A549 (cell line): ENCODE results near the gene ANAPC15. TPM values are rescaled to one million over a fixed set of nuclear protein-coding genes. Genes with fewer than 3 reads are reported as not detected.
A peak's percentile ranks its signal among the peaks of the same experiment; 100 is the strongest.

Source experiments
- ATAC-seq, 2 experiments: fragments of 200-7000 bp in 1 of 2; fragments of >200 bp in 1 of 2; cut with Nextera tagmentation in 1 of 2; cut with Tn5 transposase in 1 of 2; 3 replicates each; pipeline versions ENCODE4 v1.8.0 to v1.9.1; 2018 to 2020; ENCODE audit warnings: mild to moderate bottlenecking in 1 of 2, moderate library complexity in 1 of 2
- CTCF ChIA-PET: fragments of 300-600 bp; sonication (Branson Sonifier 250); formaldehyde crosslinking; extraction: SDS; loops from one replicate; lab custom pipeline; 2021; ENCODE audit warnings: antibody characterized with exemption, inconsistent platforms; lab: Yijun Ruan, JAX
- POLR2A ChIA-PET: fragments of 350-600 bp; formaldehyde crosslinking; extraction: SDS; loops from one replicate; lab custom pipeline; 2021; ENCODE audit warnings: antibody characterized with exemption, inconsistent platforms; lab: Yijun Ruan, JAX
- DNase-seq, 2 experiments: peaks; one replicate each; pipeline versions ENCODE4 v3.0.0 to v3.0.0-alpha.2; 2011 to 2016; ENCODE audit warnings: low read depth in 1 of 2, low spot score in 1 of 2
- FAIRE-seq: peaks from 2 replicates; lab custom pipeline; 2011; peaks lifted over from hg19 to GRCh38; lab: Jason Lieb, UNC
- H3K27ac ChIP-seq, 2 experiments: fragments of >200 bp; sonication (Bioruptor Twin); formaldehyde crosslinking; 3 replicates each; pipeline ENCODE4 v1.5.1; 2016 to 2017
- H3K4me1 ChIP-seq: fragments of >200 bp; sonication (Bioruptor Twin); formaldehyde crosslinking; 3 replicates; pipeline ENCODE4 v1.6.1; 2016
- H3K4me2 ChIP-seq: fragments of >200 bp; sonication (Bioruptor Twin); formaldehyde crosslinking; 3 replicates; pipeline ENCODE4 v1.6.1; 2016
- H3K4me3 ChIP-seq: fragments of >200 bp; sonication (Bioruptor Twin); formaldehyde crosslinking; 3 replicates; pipeline ENCODE4 v1.5.1; 2016
- H3K9me3 ChIP-seq: fragments of >200 bp; sonication (Bioruptor Twin); formaldehyde crosslinking; 3 replicates; pipeline ENCODE4 v1.6.1; 2016
- BCL3 ChIP-seq: fragments of >200 bp; sonication (Bioruptor Twin); formaldehyde crosslinking; IDR thresholded peaks from 3 replicates; pipeline ENCODE4 v1.6.1; 2016
- BHLHE40 ChIP-seq: IDR thresholded peaks from 2 replicates; pipeline ENCODE4 v1.6.1; 2012; ENCODE audit warnings: low read depth, low read length, inconsistent platforms
- CBX8 ChIP-seq: fragments of 200-600 bp; sonication (generic); IDR thresholded peaks from 2 replicates; pipeline ENCODE4 v1.6.1; 2016
- CEBPB ChIP-seq, 2 experiments: fragments of >200 bp in 1 of 2; sonication (Bioruptor Twin) in 1 of 2; formaldehyde crosslinking in 1 of 2; IDR thresholded peaks; 2 replicates each; pipeline ENCODE4 v1.6.1; 2012 to 2016
- CHD2 ChIP-seq: fragments of 150-350 bp; IDR thresholded peaks from 2 replicates; pipeline ENCODE4 v1.6.1; 2014; ENCODE audit warnings: low read length; ENCODE audit not compliant: partially characterized antibody
- EHF ChIP-seq: fragments of 250-450 bp; sonication (Bioruptor Pico); IDR thresholded peaks from 2 replicates; pipeline ENCODE4 v1.5.0; 2020; ENCODE audit warnings: mild to moderate bottlenecking
- FOSB ChIP-seq: fragments of 250-450 bp; sonication (Bioruptor Pico); IDR thresholded peaks from 2 replicates; pipeline ENCODE4 v1.5.0; 2020; ENCODE audit warnings: mild to moderate bottlenecking, moderate library complexity
- GATA3 ChIP-seq: IDR thresholded peaks from 2 replicates; pipeline ENCODE4 v1.6.1; 2012; ENCODE audit warnings: borderline replicate concordance
- HDAC2 ChIP-seq: fragments of 200-600 bp; sonication (generic); IDR thresholded peaks from 2 replicates; pipeline ENCODE4 v1.6.1; 2016
- HOXA7 ChIP-seq: fragments of 250-450 bp; sonication (Bioruptor Pico); IDR thresholded peaks from 2 replicates; pipeline ENCODE4 v1.5.0; 2020; ENCODE audit warnings: mild to moderate bottlenecking, moderate library complexity
- JUNB ChIP-seq: fragments of >200 bp; sonication (Bioruptor Twin); formaldehyde crosslinking; IDR thresholded peaks from 2 replicates; pipeline ENCODE4 v1.6.1; 2016
- NPAS2 ChIP-seq: fragments of 250-450 bp; sonication (Bioruptor Pico); IDR thresholded peaks from 2 replicates; pipeline ENCODE4 v1.8.0; 2022; ENCODE audit warnings: mild to moderate bottlenecking, moderate library complexity, borderline replicate concordance
- PHF8 ChIP-seq: fragments of 200-600 bp; sonication (generic); IDR thresholded peaks from 2 replicates; pipeline ENCODE4 v1.6.1; 2016; ENCODE audit warnings: low read depth, mild to moderate bottlenecking, antibody characterized with exemption, moderate library complexity, borderline replicate concordance
- POLR2A ChIP-seq: IDR thresholded peaks from 2 replicates; pipeline ENCODE4 v1.6.1; 2012; ENCODE audit warnings: mild to moderate bottlenecking, low read length
- POLR2AphosphoS2 ChIP-seq: conservative IDR thresholded peaks from 2 replicates; pipeline ENCODE4 v1.6.1; 2012; ENCODE audit warnings: low read length, improper control_type of control experiment, inconsistent platforms
- RAD21 ChIP-seq, 2 experiments: fragments of >200 bp in 1 of 2; sonication (Bioruptor Twin) in 1 of 2; formaldehyde crosslinking in 1 of 2; IDR thresholded peaks in 1 of 2; conservative IDR thresholded peaks in 1 of 2; 2 replicates in 1 of 2; 3 replicates in 1 of 2; pipeline ENCODE4 v1.6.1; 2012 to 2018; ENCODE audit warnings: inconsistent platforms in 1 of 2
- RFX5 ChIP-seq: fragments of 450-650 bp; IDR thresholded peaks from 2 replicates; pipeline ENCODE4 v1.7.1; 2014; ENCODE audit warnings: antibody characterized with exemption, mild to moderate bottlenecking, moderate library complexity
- RNF2 ChIP-seq: fragments of 200-600 bp; sonication (generic); IDR thresholded peaks from 2 replicates; pipeline ENCODE4 v1.6.1; 2016; ENCODE audit warnings: low read depth, mild to moderate bottlenecking, antibody characterized with exemption, moderate library complexity, borderline replicate concordance
- SREBF2 ChIP-seq: fragments of 450-650 bp; IDR thresholded peaks from 2 replicates; pipeline ENCODE4 v1.6.1; 2014; ENCODE audit warnings: mild to moderate bottlenecking, moderate library complexity
- TP53 ChIP-seq: fragments of 250-450 bp; sonication (Bioruptor Pico); IDR thresholded peaks from 2 replicates; pipeline ENCODE4 v1.5.0; 2021; ENCODE audit warnings: mild to moderate bottlenecking, moderate library complexity
- ZSCAN20 ChIP-seq: fragments of 250-450 bp; sonication (Bioruptor Pico); IDR thresholded peaks from 2 replicates; pipeline ENCODE4 v1.8.0; 2022; ENCODE audit warnings: mild to moderate bottlenecking, moderate library complexity
- WGBS: methylation state at CpG from one replicate; pipeline ENCODE4 v1.1.6; 2017; ENCODE audit errors: missing lambda C conversion rate; 5-methylcytosine and 5-hydroxymethylcytosine counted together
- polyA plus RNA-seq, 4 experiments: library from polyadenylated mRNA; depleted of rRNA in 3 of 4; stranded (reverse); fragments of >200 nt; fragmentation: RNase III in 1 of 4; extraction: RNeasy Plus Mini Kit Qiagen cat#74134 plus additional on column Dnase treatment in 1 of 4; gene quantifications; 2 replicates in 3 of 4; 3 replicates in 1 of 4; pipeline ENCODE4 v1.2.3, GENCODE V29; 2011 to 2017
- TF ChIP-seq, protein P1 (sequence below): fragments of 200-600 bp; sonication (generic); IDR thresholded peaks from 2 replicates; pipeline ENCODE4 v1.6.1; 2016; ENCODE audit warnings: antibody characterized with exemption, mild to moderate bottlenecking, moderate library complexity
- TF ChIP-seq, protein P2 (sequence below): IDR thresholded peaks from 2 replicates; pipeline ENCODE4 v1.6.1; 2012; ENCODE audit warnings: low read depth, borderline replicate concordance
- TF ChIP-seq, protein P3 (sequence below): IDR thresholded peaks from 2 replicates; pipeline ENCODE4 v1.6.1; 2012

The ANAPC15 gene
- polyA plus RNA-seq, 2 of the 4 experiments (the other 2 are of a cell fraction), result 88.2 to 96.2 TPM

- ChIA-PET POLR2A (interaction anchor here (1.0 kb wide), 1 partner anchor 51 kb away, joined by 3 read pairs; no protein-coding TSS in a partner anchor), CTCF (interaction anchor here (1.1 to 6.2 kb wide), 6 partner anchors 9 to 61 kb away, joined by 3 to 40 read pairs (median 4); no protein-coding TSS in a partner anchor)
- ATAC-seq (no peak), FAIRE-seq (no peak), DNase-seq (no peak)
- TF ChIP-seq RFX5, result no peak
- TF ChIP-seq CHD2, result no peak
- TF ChIP-seq GATA3, result no peak
- no peak for TF ChIP-seq EHF
- TF ChIP-seq TP53, result no peak
- no peak for TF ChIP-seq HOXA7 (CRISPR knock-in tag)
- TF ChIP-seq BCL3, result no peak
- no peak for TF ChIP-seq SREBF2
- TF ChIP-seq, protein P1, sequence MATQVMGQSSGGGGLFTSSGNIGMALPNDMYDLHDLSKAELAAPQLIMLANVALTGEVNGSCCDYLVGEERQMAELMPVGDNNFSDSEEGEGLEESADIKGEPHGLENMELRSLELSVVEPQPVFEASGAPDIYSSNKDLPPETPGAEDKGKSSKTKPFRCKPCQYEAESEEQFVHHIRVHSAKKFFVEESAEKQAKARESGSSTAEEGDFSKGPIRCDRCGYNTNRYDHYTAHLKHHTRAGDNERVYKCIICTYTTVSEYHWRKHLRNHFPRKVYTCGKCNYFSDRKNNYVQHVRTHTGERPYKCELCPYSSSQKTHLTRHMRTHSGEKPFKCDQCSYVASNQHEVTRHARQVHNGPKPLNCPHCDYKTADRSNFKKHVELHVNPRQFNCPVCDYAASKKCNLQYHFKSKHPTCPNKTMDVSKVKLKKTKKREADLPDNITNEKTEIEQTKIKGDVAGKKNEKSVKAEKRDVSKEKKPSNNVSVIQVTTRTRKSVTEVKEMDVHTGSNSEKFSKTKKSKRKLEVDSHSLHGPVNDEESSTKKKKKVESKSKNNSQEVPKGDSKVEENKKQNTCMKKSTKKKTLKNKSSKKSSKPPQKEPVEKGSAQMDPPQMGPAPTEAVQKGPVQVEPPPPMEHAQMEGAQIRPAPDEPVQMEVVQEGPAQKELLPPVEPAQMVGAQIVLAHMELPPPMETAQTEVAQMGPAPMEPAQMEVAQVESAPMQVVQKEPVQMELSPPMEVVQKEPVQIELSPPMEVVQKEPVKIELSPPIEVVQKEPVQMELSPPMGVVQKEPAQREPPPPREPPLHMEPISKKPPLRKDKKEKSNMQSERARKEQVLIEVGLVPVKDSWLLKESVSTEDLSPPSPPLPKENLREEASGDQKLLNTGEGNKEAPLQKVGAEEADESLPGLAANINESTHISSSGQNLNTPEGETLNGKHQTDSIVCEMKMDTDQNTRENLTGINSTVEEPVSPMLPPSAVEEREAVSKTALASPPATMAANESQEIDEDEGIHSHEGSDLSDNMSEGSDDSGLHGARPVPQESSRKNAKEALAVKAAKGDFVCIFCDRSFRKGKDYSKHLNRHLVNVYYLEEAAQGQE, result no peak
- no peak for TF ChIP-seq JUNB
- TF ChIP-seq POLR2AphosphoS2, result no peak
- no peak for TF ChIP-seq RAD21 (conservative IDR thresholded peaks at IDR 0.05 in 1 of 2, IDR thresholded peaks at IDR 0.05 in 1 of 2)
- TF ChIP-seq ZSCAN20 (CRISPR knock-in tag), result no peak
- no peak for TF ChIP-seq BHLHE40
- H3K4me1 ChIP-seq, result peaks cover 32% of the 10 kb centered on the region
- H3K4me2 ChIP-seq, result no peak overlapping the region
- H3K4me3 ChIP-seq, result no peak overlapping the region
- no peaks in the 10 kb centered on the region for H3K9me3 ChIP-seq
- no peak overlapping the region for H3K27ac ChIP-seq
- 91% methylated on average over 4 of the region's 4 CpGs for WGBS
Measured at GRCh38 chr11:72075756-72076155, 36.7 kb downstream of the ANAPC15 start.

DNA sequence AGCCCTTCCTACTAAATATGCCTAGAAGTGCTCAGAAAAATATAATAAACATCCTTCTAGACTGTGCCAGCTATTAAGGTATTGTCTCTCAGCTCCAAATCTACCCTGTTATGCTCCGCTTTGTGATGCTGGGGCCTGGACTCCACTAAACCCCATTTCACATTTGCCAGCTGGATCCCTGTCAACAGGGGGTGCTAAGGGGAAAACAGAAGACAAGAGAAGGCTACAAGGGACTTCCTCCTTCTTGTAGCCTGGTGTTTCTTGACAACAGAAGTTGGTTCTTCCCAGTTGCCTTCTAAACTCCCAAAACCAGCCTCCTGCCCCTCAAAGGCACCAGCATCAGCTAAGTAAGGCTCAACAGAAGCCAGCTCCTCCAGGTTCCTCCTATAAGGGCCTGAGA is 37.4 kb downstream of the ANAPC15 start:
- no peaks in the 10 kb centered on the region for H3K9me3 ChIP-seq
- peaks cover 39% of the 10 kb centered on the region for H3K4me1 ChIP-seq
- 100% methylated on average over 1 of the region's 1 CpG for WGBS
- no peak overlapping the region for H3K4me3 ChIP-seq
- H3K4me2 ChIP-seq, result no peak overlapping the region
- ATAC-seq (peak in 1 of 2 experiments; percentile 20; a peak in 1 of 6 replicates), DNase-seq (peak in 1 of 2 experiments; percentile 35), FAIRE-seq (no peak)
- no peak overlapping the region for H3K27ac ChIP-seq
- ChIA-PET CTCF (interaction anchor here (0.8 to 6.2 kb wide), 9 partner anchors 9 to 359 kb away, joined by 3 to 40 read pairs (median 4); partner anchors contain the start of gene CLPB), POLR2A (interaction anchor here (1.0 kb wide), 1 partner anchor 50 kb away, joined by 3 read pairs; no protein-coding TSS in a partner anchor)
- TF ChIP-seq HDAC2, result no peak
- TF ChIP-seq NPAS2, result no peak
- TF ChIP-seq PHF8, result no peak
- no peak for TF ChIP-seq RNF2
- no peak for TF ChIP-seq CEBPB (IDR thresholded peaks at IDR 0.05)
- no peak for TF ChIP-seq FOSB (CRISPR knock-in tag)
- TF ChIP-seq, protein P2, sequence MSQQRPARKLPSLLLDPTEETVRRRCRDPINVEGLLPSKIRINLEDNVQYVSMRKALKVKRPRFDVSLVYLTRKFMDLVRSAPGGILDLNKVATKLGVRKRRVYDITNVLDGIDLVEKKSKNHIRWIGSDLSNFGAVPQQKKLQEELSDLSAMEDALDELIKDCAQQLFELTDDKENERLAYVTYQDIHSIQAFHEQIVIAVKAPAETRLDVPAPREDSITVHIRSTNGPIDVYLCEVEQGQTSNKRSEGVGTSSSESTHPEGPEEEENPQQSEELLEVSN, result no peak
- no peak for TF ChIP-seq CBX8
- TF ChIP-seq, protein P3, sequence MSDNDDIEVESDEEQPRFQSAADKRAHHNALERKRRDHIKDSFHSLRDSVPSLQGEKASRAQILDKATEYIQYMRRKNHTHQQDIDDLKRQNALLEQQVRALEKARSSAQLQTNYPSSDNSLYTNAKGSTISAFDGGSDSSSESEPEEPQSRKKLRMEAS, result no peak
- no peak for TF ChIP-seq HOXA7 (CRISPR knock-in tag)
- no peak for TF ChIP-seq GATA3
- TF ChIP-seq POLR2A, result no peak
